H7 (cell line): ENCODE data around the gene CPB2. TPM values are rescaled to one million over a fixed set of nuclear protein-coding genes. Genes with fewer than 3 reads are reported as not detected.

ENCODE experiments used
- DNase-seq: peaks from one replicate; pipeline ENCODE4 v3.0.0; 2012
- H3K27me3 ChIP-seq: 2 replicates; pipeline ENCODE4 v1.6.0; 2011; ENCODE audit warnings: mild to moderate bottlenecking, low read length; ENCODE audit not compliant: control insufficient read depth, insufficient read depth
- H3K36me3 ChIP-seq: replicated peaks from 2 replicates; pipeline ENCODE4 v1.5.1; 2011; ENCODE audit warnings: low read length; ENCODE audit not compliant: control insufficient read depth, insufficient read depth
- H3K4me3 ChIP-seq: 2 replicates; pipeline ENCODE4 v1.5.1; 2011; ENCODE audit warnings: low read depth, mild to moderate bottlenecking, control low read depth, low read length, moderate library complexity; ENCODE audit not compliant: insufficient read depth
- total RNA-seq: library from RNA; depleted of rRNA; stranded (reverse); fragments of >200 nt; shearing (Covaris generic); gene quantifications from 2 replicates; pipeline ENCODE4 v1.2.3, GENCODE V29; 2014

The CPB2 gene
- total RNA-seq, 1 experiment from 2014 or later: not detected

GRCh38 chr13:46094478-46094877, 10.4 kb downstream of the CPB2 start:
- H3K27me3 ChIP-seq: no peaks in the 10 kb centered on the region
- H3K36me3 ChIP-seq: no peaks in the 10 kb centered on the region
- DNase-seq: no peak
- no peak overlapping the region for H3K4me3 ChIP-seq

GRCh38 chr13:46088821-46089562, 15.8 kb downstream of the CPB2 start:
- DNase-seq: no peak
- H3K36me3 ChIP-seq: no peaks in the 10 kb centered on the region
- no peaks in the 10 kb centered on the region for H3K27me3 ChIP-seq
- no peak overlapping the region for H3K4me3 ChIP-seq

- Histone ChIP-seq H3K4me3 (no peak overlapping the region), H3K36me3 (no peaks in the 10 kb centered on the region), H3K27me3 (no peaks in the 10 kb centered on the region)
- no peak for DNase-seq
These were observed 17.4 kb downstream of the CPB2 start for GRCh38 chr13:46087481-46087880.

- no peaks in the 10 kb centered on the region for H3K27me3 ChIP-seq
- DNase-seq: no peak
- H3K36me3 ChIP-seq: no peaks in the 10 kb centered on the region
- no peak overlapping the region for H3K4me3 ChIP-seq
These were observed 17.8 kb downstream of the CPB2 start for GRCh38 chr13:46086985-46087384.

- no peak for DNase-seq
- H3K27me3 ChIP-seq: no peaks in the 10 kb centered on the region
- H3K36me3 ChIP-seq: no peaks in the 10 kb centered on the region
These were observed 18.4 kb downstream of the CPB2 start for GRCh38 chr13:46086421-46086922.

GRCh38 chr13:46085737-46086136, 19.1 kb downstream of the CPB2 start:
- H3K27me3 ChIP-seq: no peaks in the 10 kb centered on the region
- no peak for DNase-seq
- H3K4me3 ChIP-seq: no peak overlapping the region
- no peaks in the 10 kb centered on the region for H3K36me3 ChIP-seq

More at GRCh38 chr13:46086421-46086922, 18.4 kb downstream of the CPB2 start:
- no peak overlapping the region for H3K4me3 ChIP-seq

GRCh38 chr13:46082324-46082723, 22.5 kb downstream of the CPB2 start:
- Histone ChIP-seq H3K4me3 (no peak overlapping the region), H3K27me3 (no peaks in the 10 kb centered on the region), H3K36me3 (no peaks in the 10 kb centered on the region)
- DNase-seq: no peak

GRCh38 chr13:46079770-46080169, 25.1 kb downstream of the CPB2 start:
- Histone ChIP-seq H3K36me3 (no peaks in the 10 kb centered on the region), H3K4me3 (no peak overlapping the region), H3K27me3 (no peaks in the 10 kb centered on the region)
- no peak for DNase-seq

GRCh38 chr13:46077265-46077664, 27.6 kb downstream of the CPB2 start:
- Histone ChIP-seq H3K4me3 (no peak overlapping the region), H3K36me3 (no peaks in the 10 kb centered on the region), H3K27me3 (no peaks in the 10 kb centered on the region)
- no peak for DNase-seq

- Histone ChIP-seq H3K36me3 (no peaks in the 10 kb centered on the region), H3K4me3 (no peak overlapping the region), H3K27me3 (no peaks in the 10 kb centered on the region)
- DNase-seq: no peak
These were observed 28.0 kb downstream of the CPB2 start for GRCh38 chr13:46076827-46077226.

- DNase-seq: no peak
- H3K4me3 ChIP-seq: no peak overlapping the region
- H3K27me3 ChIP-seq: no peaks in the 10 kb centered on the region
- no peaks in the 10 kb centered on the region for H3K36me3 ChIP-seq
These were observed 29.0 kb downstream of the CPB2 start for GRCh38 chr13:46075811-46076210.

- DNase-seq: peak; percentile 47
- H3K36me3 ChIP-seq: no peaks in the 10 kb centered on the region
- H3K4me3 ChIP-seq: no peak overlapping the region
- no peaks in the 10 kb centered on the region for H3K27me3 ChIP-seq
These were observed 33.1 kb downstream of the CPB2 start for GRCh38 chr13:46071590-46072249.

GRCh38 chr13:46063292-46063691, 41.5 kb downstream of the CPB2 start:
- H3K36me3 ChIP-seq: no peaks in the 10 kb centered on the region
- H3K27me3 ChIP-seq: no peaks in the 10 kb centered on the region
- DNase-seq: no peak
- no peak overlapping the region for H3K4me3 ChIP-seq

GRCh38 chr13:46062185-46062584, 42.6 kb downstream of the CPB2 start:
- Histone ChIP-seq H3K4me3 (no peak overlapping the region), H3K27me3 (no peaks in the 10 kb centered on the region), H3K36me3 (no peaks in the 10 kb centered on the region)
- DNase-seq: no peak

GRCh38 chr13:46059405-46059804, 45.4 kb downstream of the CPB2 start:
- DNase-seq: no peak
- H3K4me3 ChIP-seq: no peak overlapping the region
- H3K27me3 ChIP-seq: no peaks in the 10 kb centered on the region
- H3K36me3 ChIP-seq: no peaks in the 10 kb centered on the region
